ENCODE measurements around the gene VPS26A.

The VPS26A gene

DNA sequence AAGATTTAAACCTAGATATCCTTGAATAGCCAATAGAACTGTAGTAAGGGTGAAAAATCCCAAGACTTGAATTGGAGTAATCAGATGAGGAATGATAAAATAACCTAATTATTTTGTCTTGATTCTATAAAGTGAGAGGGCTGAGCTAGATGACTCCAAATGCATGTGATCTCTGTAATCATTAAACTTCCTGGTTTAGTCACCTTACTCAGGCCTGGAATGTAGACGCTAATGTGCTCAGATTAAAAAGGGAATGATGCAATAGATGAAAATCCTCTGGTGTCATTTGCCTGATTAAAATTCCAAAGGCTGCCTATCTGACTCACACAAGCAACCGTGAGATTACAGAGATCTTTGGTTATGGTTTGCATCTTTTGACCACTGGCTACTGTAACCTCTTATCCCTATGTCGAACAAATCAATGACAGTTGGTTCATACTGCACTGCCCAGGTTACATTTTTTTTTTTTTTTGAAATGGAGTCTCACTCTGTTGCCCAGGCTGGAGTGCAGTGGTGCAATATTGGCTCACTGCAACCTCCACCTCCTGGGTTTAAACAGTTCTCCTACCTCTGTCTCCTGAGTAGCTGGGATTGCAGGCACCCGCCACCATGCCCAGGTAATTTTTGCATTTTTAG is 93.3 kb downstream of the VPS26A start (continued):
- TF ChIP-seq, protein P1, sequence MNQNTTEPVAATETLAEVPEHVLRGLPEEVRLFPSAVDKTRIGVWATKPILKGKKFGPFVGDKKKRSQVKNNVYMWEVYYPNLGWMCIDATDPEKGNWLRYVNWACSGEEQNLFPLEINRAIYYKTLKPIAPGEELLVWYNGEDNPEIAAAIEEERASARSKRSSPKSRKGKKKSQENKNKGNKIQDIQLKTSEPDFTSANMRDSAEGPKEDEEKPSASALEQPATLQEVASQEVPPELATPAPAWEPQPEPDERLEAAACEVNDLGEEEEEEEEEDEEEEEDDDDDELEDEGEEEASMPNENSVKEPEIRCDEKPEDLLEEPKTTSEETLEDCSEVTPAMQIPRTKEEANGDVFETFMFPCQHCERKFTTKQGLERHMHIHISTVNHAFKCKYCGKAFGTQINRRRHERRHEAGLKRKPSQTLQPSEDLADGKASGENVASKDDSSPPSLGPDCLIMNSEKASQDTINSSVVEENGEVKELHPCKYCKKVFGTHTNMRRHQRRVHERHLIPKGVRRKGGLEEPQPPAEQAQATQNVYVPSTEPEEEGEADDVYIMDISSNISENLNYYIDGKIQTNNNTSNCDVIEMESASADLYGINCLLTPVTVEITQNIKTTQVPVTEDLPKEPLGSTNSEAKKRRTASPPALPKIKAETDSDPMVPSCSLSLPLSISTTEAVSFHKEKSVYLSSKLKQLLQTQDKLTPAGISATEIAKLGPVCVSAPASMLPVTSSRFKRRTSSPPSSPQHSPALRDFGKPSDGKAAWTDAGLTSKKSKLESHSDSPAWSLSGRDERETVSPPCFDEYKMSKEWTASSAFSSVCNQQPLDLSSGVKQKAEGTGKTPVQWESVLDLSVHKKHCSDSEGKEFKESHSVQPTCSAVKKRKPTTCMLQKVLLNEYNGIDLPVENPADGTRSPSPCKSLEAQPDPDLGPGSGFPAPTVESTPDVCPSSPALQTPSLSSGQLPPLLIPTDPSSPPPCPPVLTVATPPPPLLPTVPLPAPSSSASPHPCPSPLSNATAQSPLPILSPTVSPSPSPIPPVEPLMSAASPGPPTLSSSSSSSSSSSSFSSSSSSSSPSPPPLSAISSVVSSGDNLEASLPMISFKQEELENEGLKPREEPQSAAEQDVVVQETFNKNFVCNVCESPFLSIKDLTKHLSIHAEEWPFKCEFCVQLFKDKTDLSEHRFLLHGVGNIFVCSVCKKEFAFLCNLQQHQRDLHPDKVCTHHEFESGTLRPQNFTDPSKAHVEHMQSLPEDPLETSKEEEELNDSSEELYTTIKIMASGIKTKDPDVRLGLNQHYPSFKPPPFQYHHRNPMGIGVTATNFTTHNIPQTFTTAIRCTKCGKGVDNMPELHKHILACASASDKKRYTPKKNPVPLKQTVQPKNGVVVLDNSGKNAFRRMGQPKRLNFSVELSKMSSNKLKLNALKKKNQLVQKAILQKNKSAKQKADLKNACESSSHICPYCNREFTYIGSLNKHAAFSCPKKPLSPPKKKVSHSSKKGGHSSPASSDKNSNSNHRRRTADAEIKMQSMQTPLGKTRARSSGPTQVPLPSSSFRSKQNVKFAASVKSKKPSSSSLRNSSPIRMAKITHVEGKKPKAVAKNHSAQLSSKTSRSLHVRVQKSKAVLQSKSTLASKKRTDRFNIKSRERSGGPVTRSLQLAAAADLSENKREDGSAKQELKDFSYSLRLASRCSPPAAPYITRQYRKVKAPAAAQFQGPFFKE (tag by site-specific recombination; IDR thresholded peaks at IDR 0.05; ENCODE audit: borderline replicate concordance) = no peak
- TF ChIP-seq, protein P2, sequence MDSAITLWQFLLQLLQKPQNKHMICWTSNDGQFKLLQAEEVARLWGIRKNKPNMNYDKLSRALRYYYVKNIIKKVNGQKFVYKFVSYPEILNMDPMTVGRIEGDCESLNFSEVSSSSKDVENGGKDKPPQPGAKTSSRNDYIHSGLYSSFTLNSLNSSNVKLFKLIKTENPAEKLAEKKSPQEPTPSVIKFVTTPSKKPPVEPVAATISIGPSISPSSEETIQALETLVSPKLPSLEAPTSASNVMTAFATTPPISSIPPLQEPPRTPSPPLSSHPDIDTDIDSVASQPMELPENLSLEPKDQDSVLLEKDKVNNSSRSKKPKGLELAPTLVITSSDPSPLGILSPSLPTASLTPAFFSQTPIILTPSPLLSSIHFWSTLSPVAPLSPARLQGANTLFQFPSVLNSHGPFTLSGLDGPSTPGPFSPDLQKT (IDR thresholded peaks at IDR 0.05; ENCODE audit: borderline replicate concordance, low read depth, low read length) = no peak
- TF ChIP-seq, protein P3, sequence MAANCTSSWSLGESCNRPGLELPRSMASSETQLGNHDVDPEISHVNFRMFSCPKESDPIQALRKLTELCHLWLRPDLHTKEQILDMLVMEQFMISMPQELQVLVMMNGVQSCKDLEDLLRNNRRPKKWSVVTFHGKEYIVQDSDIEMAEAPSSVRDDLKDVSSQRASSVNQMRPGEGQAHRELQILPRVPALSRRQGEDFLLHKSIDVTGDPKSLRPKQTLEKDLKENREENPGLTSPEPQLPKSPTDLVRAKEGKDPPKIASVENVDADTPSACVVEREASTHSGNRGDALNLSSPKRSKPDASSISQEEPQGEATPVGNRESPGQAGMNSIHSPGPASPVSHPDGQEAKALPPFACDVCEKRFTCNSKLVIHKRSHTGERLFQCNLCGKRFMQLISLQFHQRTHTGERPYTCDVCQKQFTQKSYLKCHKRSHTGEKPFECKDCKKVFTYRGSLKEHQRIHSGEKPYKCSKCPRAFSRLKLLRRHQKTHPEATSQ (tag by site-specific recombination; IDR thresholded peaks at IDR 0.05) = 0 out of 2 replicates have a peak, but pooled peaks have one; percentile 27
- TF ChIP-seq ZNF394 (tag by site-specific recombination; IDR thresholded peaks at IDR 0.05; ENCODE audit: borderline replicate concordance) = peak; percentile 64
- no peak for TF ChIP-seq ZNF501 (tag by site-specific recombination; IDR thresholded peaks at IDR 0.05)
- TF ChIP-seq ZBTB10 (tag by site-specific recombination; IDR thresholded peaks at IDR 0.05) = no peak
- no peak for TF ChIP-seq ZNF292 (tag by site-specific recombination; IDR thresholded peaks at IDR 0.05; ENCODE audit: borderline replicate concordance, low read depth)
- no peak for TF ChIP-seq REST (tag by site-specific recombination; IDR thresholded peaks at IDR 0.05)
- TF ChIP-seq SCRT1 (tag by site-specific recombination; IDR thresholded peaks at IDR 0.05; ENCODE audit: borderline replicate concordance) = no peak
- no peak for TF ChIP-seq ZNF830 (tag by site-specific recombination; IDR thresholded peaks at IDR 0.05; ENCODE audit: low read depth)
- TF ChIP-seq ZBTB17 (tag by site-specific recombination; IDR thresholded peaks at IDR 0.05) = peak; percentile 98
- TF ChIP-seq BCL11B (tag by site-specific recombination; IDR thresholded peaks at IDR 0.05; ENCODE audit: low read depth) = no peak
- TF ChIP-seq ZNF23 (tag by site-specific recombination; IDR thresholded peaks at IDR 0.05; ENCODE audit: borderline replicate concordance) = no peak
- no peak for TF ChIP-seq ZNF148 (tag by site-specific recombination; IDR thresholded peaks at IDR 0.05; ENCODE audit: borderline replicate concordance)
- TF ChIP-seq ZNF362 (tag by site-specific recombination; IDR thresholded peaks at IDR 0.05) = no peak
- no peak for TF ChIP-seq ZNF350 (tag by site-specific recombination; IDR thresholded peaks at IDR 0.05)
- peak; percentile 96 for TF ChIP-seq ZNF121 (tag by site-specific recombination; IDR thresholded peaks at IDR 0.05)
- peak; percentile 77; the same call in 1 of the 2 replicates for TF ChIP-seq ZNF324 (tag by site-specific recombination; IDR thresholded peaks at IDR 0.05)
- no peak for TF ChIP-seq REPIN1 (tag by site-specific recombination; IDR thresholded peaks at IDR 0.05; ENCODE audit: low read depth)
